Measurements from ENCODE around the gene TRIM43.
"Not testable (repeated sequence)": the region's sequence is repeated elsewhere in the genome, so short reads cannot be mapped to it uniquely, and the experiment has no call there.

The TRIM43 gene

DNA sequence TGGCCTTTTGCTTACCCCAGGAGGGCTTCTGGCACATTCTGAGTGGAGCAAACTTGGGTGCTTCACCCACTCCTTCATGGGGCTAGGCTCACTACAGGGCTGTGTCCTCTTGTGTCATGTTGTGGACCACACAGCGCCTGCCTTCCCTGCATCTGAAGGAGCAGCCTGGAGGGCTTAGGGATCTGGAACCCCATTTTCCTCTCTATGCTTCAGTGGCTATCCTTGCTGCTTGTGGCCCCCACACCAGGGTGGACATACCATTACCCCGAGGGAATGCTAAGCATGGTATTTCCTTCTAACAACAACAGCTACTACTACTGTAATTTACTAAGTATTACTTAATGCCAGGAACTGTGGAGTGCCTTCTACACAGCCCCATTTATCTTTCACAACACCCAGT, 50.6 kb downstream of the TRIM43 start:
- DNase-seq: not testable (repeated sequence)

DNA sequence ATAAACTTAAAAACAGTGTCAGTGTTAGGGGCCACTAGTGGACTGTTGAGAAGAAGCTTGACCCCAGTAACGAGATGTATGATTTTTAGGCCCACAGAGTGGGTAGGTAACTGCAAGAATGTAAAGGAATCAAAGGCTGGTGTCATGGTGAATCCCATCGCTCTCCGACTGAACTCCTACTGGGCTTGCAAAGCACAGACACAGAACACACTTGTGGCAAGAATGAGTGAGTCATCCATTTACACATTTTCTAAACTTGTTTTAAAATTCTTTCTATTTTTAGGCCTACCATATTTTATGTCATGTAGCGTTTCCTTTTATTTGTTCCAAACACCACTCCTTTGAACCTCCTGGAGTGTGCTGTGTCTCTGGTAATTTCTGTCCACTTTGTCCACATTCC, 51.1 kb downstream of the TRIM43 start:
- not testable (repeated sequence) for DNase-seq

DNA sequence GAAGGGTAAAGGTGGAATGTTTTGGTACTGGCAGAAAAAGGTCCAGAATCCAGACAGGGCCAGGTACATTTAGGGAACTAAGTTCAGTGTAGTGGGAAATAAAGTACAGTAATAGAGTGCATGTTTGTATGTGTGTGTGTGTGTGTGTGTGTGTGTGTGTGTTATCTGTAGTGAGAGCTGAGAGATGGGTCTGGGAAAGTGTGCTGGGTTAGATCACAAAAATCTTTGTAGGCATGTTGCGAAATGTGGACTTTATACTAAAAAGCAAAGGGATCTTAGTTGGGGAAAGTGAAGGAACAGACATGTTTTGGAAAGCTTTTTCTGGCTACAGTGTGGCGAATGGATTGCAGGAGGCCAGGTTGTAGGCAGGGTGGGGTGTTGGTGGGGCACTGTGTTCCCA, 53.5 kb downstream of the TRIM43 start:
- DNase-seq: not testable (repeated sequence)

DNA sequence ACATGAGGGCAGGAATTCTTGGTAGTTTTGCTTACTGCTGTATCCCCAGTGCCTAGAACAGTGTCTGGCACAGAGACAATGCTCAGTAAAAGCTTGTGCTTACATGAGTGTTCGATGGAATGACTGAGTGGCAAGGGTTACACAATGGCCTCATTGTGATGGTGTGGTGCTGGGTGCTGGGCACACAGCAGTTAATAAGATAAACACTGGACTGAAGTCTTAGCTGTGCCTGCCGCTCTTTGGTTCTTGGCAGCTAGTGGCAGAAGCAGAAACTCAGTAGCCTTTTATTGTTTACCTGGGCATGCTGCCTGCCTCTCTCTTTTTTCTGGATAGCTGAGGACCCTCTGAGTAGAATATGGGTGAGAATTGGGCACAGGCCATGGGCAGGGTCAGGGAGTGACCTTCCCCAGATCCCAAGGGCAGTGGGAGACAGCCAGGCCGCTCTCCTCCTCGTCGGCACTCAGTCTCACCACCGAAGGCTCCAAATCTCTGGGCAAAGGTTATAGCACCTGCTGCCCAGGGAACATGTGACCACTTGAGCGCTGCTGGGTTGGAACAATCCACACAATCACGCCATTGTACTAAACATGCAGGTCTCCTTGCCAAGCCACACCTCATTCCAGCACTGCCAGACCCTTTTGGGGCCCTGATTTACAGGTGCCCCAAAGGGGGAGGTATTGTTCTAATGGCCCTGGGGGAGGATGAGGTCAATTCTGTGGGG, 54.6 kb downstream of the TRIM43 start:
- not testable (repeated sequence) for DNase-seq

DNA sequence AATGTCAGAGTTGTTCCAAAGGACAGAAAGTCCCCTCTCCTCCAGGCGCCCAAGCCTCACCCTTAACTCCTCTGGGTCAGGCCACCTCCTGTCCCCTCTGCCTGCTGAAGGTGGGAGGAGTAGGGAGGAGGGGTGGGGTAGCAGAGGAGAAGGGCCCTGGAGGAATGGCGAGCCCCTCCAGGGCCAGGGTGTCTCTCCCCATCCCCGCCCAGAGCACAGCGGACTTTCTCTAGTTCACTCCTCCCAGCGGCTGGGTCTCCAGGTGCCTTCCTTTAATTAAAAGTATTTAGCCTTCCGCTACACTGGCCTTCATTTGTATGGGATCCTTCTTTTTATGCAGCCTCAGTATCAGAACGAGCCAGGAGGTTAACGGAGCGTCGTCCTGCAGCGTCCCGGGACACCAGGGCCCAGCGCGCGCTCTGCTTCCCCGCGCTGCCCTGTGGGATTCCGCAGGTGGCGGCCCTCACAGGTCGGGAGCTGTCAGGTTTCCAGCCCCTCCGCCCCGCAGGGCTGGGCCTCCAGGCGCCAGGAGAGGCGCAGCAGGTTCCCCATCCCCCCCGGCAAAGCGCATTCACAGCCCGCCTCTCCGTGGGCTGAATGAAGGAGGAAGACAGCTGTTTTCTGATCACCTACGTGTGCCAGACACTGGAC, 57.2 kb downstream of the TRIM43 start:
- not testable (repeated sequence) for DNase-seq

Data from activated naive CD4-positive, alpha-beta T cell treated with anti-CD3 and anti-CD28 coated beads, Interleukin-2, amount 50 U/mL, for 16 hours (primary cell).